Measurements from ENCODE around the gene NOTO. TPM values are rescaled to one million over a fixed set of nuclear protein-coding genes. Genes with fewer than 3 reads are reported as not detected.

The NOTO gene
- total RNA-seq, 1 experiment from 2014 or later, result 0.66 TPM

DNA sequence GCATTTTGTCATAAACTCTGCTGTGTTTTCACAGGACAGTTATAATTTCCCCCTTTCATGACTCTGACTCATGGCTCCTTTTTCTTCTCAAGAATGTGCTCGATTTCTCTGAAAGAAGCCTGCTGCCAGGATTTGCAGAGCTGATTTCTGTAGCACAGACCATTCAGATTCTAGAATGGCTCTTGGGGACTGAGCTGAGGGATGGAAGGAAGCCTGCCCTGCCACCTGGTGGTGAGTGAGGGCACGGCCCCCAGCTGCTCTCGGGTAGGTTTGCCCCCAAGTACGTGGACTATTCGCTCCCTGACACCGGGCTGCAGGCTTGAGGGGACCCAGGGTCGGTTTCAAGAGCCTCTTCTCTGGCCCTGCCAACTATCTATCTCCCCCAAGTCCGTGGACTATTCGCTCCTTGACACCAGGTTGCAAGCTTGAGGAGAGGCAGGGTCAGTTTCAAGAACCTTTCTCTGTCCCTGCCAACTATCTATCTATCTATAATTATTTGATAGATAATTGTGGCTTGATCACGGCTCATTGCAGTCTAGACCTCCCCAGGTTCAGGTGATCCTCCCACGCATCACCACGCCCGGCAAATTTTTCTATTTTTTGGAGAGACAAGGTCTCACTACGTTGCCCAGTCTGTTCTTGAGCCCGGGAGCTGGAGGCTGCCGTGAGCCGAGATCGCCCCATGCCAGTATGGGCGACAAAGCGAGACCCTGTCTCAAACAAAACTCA lies 10.2 kb downstream of the NOTO start:
- Histone ChIP-seq H3K79me1 (ENCODE audit: insufficient read depth, low read depth, low read length, poor library complexity, severe bottlenecking) (no peaks in the 10 kb centered on the region), H2AK5ac (ENCODE audit: insufficient read length, low read length) (no peak overlapping the region), H4K20me1 (ENCODE audit: control insufficient read depth, insufficient read depth, insufficient read length) (no peaks in the 10 kb centered on the region), H3K23me2 (ENCODE audit: insufficient read length, low read depth, low read length, poor library complexity, severe bottlenecking) (no peaks in the 10 kb centered on the region), H2BK120ac (ENCODE audit: low read depth, low read length, poor library complexity, severe bottlenecking) (no peak overlapping the region), H2BK12ac (ENCODE audit: insufficient read length, low read depth, low read length) (no peak overlapping the region), H3K18ac (ENCODE audit: insufficient read length, low read depth, low read length) (no peak overlapping the region), H2BK5ac (ENCODE audit: insufficient read length, low read length) (no peak overlapping the region), H2AFZ (ENCODE audit: low read length) (no peak overlapping the region), H4K91ac (ENCODE audit: insufficient read length, low read depth, low read length) (no peak overlapping the region), H3K9me3 (ENCODE audit: control insufficient read depth, low read depth, low read length) (no peaks in the 10 kb centered on the region), H3K56ac (ENCODE audit: insufficient read length, low read depth, low read length) (no peak overlapping the region), H3K27ac (ENCODE audit: insufficient read length, low read depth, low read length) (no peak overlapping the region), H3K27me3 (ENCODE audit: insufficient read depth, low read length) (no peaks in the 10 kb centered on the region), H3K4ac (ENCODE audit: low read depth, low read length) (no peak overlapping the region), H3K14ac (ENCODE audit: insufficient read depth, low read length) (no peak overlapping the region), H2BK15ac (ENCODE audit: low read depth, low read length) (peak overlapping the region; percentile 9; the same call in 1 of the 2 replicates), H3K23ac (ENCODE audit: insufficient read length, low read depth, low read length) (no peak overlapping the region), H3T11ph (ENCODE audit: low read length) (no peak overlapping the region), H3K4me1 (ENCODE audit: insufficient read depth, low read length) (0 out of 2 replicates have a peak, but pooled peaks cover 2% of the 10 kb centered on the region), H3K79me2 (ENCODE audit: insufficient read depth, low read length) (peaks cover 7% of the 10 kb centered on the region; the same call in 1 of the 2 replicates), H4K8ac (replicated peaks; ENCODE audit: insufficient read length, low read depth, low read length) (no peak overlapping the region), H2BK20ac (ENCODE audit: low read depth, low read length, poor library complexity, severe bottlenecking) (no peak overlapping the region), H3K9ac (ENCODE audit: extremely low read depth, insufficient read length, low read length) (no peak overlapping the region), H3K4me2 (ENCODE audit: insufficient read depth, insufficient read length, low read length) (no peak overlapping the region), H4K5ac (ENCODE audit: insufficient read length, low read depth, low read length) (no peak overlapping the region)
- peak overlapping the region in 1 of 2 experiments; percentile 16; a peak in 1 of 5 replicates for H3K4me3 Mint-ChIP-seq
- no CpG with 5 or more reads among the region's 20 CpGs for WGBS (ENCODE audit: extremely low coverage, insufficient read length, low lambda C conversion rate)
- peak; percentile 95 for TF ChIP-seq CTCF (conservative IDR thresholded peaks at IDR 0.05)
- peaks cover 6% of the 10 kb centered on the region for H3K27me3 Mint-ChIP-seq (ENCODE audit: low read depth)
- H3K9me3 Mint-ChIP-seq, result no peaks in the 10 kb centered on the region
- peak; percentile 82 for DNase-seq
- H3K36me3 Mint-ChIP-seq (ENCODE audit: insufficient read depth in 1 of 3, low read depth in 3 of 3), result no peaks in the 10 kb centered on the region
- no peak overlapping the region for H3K27ac Mint-ChIP-seq
- peaks cover 19 to 33% of the 10 kb centered on the region in 2 experiments for H3K4me1 Mint-ChIP-seq

All from H9 (cell line).